ENCODE data around the gene TBC1D22A. TPM values are rescaled to one million over a fixed set of nuclear protein-coding genes. Genes with fewer than 3 reads are reported as not detected.

The TBC1D22A gene
- total RNA-seq, 2 donors from 2014 or later = 21.0 to 27.9 TPM

DNA sequence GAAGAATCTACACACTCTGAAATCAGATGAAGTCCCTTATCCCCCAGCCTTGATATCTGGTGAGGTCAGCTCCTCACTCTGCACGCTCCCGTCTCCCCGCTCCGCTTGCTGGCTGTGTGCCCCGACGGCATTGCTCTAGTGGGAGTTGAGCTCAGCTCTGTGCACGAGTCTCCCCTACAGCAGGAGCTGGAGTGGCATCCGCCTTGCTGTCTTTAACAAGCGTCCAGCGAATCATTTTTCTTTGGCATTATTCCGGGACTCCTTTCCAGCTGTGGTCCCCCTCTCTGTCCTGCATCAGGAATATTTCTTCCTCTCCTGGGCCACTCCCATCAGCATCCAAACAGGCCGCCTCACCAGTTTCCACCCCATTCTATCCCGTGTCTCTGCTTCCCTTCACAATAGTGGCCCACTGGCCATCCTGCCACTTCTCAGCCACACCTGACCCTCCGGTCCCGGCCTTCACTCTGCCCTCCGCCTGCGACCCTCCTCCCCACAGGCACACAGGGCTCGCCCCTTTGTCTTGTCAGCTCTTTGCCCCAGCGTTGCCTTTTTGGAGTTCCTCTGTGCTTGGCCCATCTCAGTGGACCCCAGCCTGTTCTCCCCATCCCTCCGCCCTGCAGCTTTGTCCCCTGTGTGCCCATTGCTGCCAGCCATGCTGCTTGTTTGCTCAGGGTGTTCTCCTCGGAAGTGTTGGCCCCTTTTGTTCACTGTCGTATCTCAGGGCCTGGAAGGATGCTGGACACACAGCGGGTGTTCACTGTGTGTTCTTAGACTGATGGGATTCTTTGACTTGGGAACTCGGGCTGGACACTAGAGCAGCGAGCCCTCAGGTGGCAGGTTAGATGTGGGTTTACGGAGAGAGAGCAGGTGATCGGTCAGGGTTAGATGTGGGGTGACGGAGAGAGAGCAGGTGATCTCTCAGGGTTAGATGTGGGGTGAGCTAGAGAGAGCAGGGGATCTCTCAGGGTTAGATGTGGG is 441.8 kb downstream of the TBC1D22A start:
- H3K27me3 Mint-ChIP-seq (ENCODE audit: insufficient read depth) = no peaks in the 10 kb centered on the region
- H3K4me1 Mint-ChIP-seq = no peaks in the 10 kb centered on the region
- TF ChIP-seq, protein P1, sequence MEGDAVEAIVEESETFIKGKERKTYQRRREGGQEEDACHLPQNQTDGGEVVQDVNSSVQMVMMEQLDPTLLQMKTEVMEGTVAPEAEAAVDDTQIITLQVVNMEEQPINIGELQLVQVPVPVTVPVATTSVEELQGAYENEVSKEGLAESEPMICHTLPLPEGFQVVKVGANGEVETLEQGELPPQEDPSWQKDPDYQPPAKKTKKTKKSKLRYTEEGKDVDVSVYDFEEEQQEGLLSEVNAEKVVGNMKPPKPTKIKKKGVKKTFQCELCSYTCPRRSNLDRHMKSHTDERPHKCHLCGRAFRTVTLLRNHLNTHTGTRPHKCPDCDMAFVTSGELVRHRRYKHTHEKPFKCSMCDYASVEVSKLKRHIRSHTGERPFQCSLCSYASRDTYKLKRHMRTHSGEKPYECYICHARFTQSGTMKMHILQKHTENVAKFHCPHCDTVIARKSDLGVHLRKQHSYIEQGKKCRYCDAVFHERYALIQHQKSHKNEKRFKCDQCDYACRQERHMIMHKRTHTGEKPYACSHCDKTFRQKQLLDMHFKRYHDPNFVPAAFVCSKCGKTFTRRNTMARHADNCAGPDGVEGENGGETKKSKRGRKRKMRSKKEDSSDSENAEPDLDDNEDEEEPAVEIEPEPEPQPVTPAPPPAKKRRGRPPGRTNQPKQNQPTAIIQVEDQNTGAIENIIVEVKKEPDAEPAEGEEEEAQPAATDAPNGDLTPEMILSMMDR (conservative IDR thresholded peaks at IDR 0.05) = no peak
- Histone ChIP-seq H3K27me3 (ENCODE audit: control insufficient read depth, insufficient read depth, low read length, poor library complexity, severe bottlenecking) (no peaks in the 10 kb centered on the region), H3K9me3 (ENCODE audit: control insufficient read depth, low read length) (peaks cover 20% of the 10 kb centered on the region), H3K27ac (ENCODE audit: low read depth, low read length) (no peak overlapping the region), H3K4me3 (ENCODE audit: low read length) (no peak overlapping the region), H3K9ac (ENCODE audit: extremely low read depth, low read length, poor library complexity, severe bottlenecking) (no peak overlapping the region), H3K36me3 (ENCODE audit: control insufficient read depth, insufficient read depth, low read length) (no peaks in the 10 kb centered on the region), H3K4me1 (ENCODE audit: control insufficient read depth, insufficient read depth, low read length) (no peaks in the 10 kb centered on the region)
- peak; percentile 30 for DNase-seq
- H3K27ac Mint-ChIP-seq = no peak overlapping the region
- H3K36me3 Mint-ChIP-seq (ENCODE audit: low read depth) = no peaks in the 10 kb centered on the region
- WGBS, 2 experiments (ENCODE audit: insufficient coverage in 1 of 2, insufficient read length in 1 of 2) = 75 to 78% methylated on average over 22 to 28 of the region's 28 CpGs
- H3K4me3 Mint-ChIP-seq = no peak overlapping the region
- peaks cover 85% of the 10 kb centered on the region for H3K9me3 Mint-ChIP-seq

DNA sequence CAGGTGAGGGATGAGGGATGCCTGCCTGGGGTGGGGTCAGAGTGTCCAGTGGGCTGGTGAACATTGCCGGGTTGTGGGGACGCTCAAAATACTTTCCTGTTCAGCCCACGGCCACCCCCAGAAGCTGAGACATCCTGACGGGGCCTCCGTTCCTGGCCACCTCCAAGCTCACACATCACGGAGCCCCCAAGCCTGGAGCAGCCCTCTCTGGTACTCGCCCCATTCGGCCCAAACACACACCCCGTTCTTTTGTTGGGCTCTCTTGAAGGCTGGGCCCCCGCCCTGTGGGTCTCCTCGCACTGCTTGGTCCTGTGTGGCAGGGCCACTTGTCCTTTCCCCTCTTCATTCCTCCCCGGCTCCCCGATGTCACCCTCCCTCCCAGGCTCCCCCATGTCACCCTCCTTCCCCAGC is 442.6 kb downstream of the TBC1D22A start:
- Histone ChIP-seq H3K27me3 (ENCODE audit: control insufficient read depth, insufficient read depth, low read length, poor library complexity, severe bottlenecking) (no peaks in the 10 kb centered on the region), H3K4me3 (ENCODE audit: low read length) (no peak overlapping the region), H3K36me3 (ENCODE audit: control insufficient read depth, insufficient read depth, low read length) (no peaks in the 10 kb centered on the region), H3K9me3 (ENCODE audit: control insufficient read depth, low read length) (peaks cover 20% of the 10 kb centered on the region), H3K27ac (ENCODE audit: low read depth, low read length) (no peak overlapping the region), H3K4me1 (ENCODE audit: control insufficient read depth, insufficient read depth, low read length) (no peaks in the 10 kb centered on the region), H3K9ac (ENCODE audit: extremely low read depth, low read length, poor library complexity, severe bottlenecking) (no peak overlapping the region)
- H3K36me3 Mint-ChIP-seq (ENCODE audit: low read depth) = no peaks in the 10 kb centered on the region
- 84 to 90% methylated on average over 6 to 13 of the region's 13 CpGs for WGBS, 2 experiments (ENCODE audit: insufficient coverage in 1 of 2, insufficient read length in 1 of 2)
- H3K27ac Mint-ChIP-seq = no peak overlapping the region
- peak; percentile 10 for DNase-seq
- peaks cover 83% of the 10 kb centered on the region for H3K9me3 Mint-ChIP-seq
- H3K27me3 Mint-ChIP-seq (ENCODE audit: insufficient read depth) = no peaks in the 10 kb centered on the region
- no peak overlapping the region for H3K4me3 Mint-ChIP-seq
- H3K4me1 Mint-ChIP-seq = no peaks in the 10 kb centered on the region
- TF ChIP-seq, protein P1 (conservative IDR thresholded peaks at IDR 0.05) = no peak

DNA sequence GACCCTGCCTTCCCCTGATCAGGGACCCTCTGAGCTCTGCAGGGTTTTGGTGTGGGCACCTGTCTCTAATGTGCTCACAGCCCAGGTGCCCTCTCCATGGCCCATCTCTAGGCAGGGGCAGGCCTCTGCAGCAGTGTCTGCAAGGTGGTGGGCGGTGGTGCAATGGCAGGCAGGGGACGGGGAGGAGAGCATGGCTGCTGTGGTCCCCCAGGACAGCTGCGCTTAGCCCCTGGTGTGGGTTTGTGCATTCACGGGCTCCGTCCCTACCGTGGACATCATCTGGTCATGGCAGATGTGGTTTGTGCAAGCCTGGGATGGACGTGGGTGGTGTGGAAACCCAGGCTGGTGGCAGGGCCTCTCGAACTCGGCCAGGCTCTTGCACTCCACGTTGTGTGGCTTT is 443.1 kb downstream of the TBC1D22A start:
- Mint-ChIP-seq H3K4me1 (no peaks in the 10 kb centered on the region), H3K4me3 (no peak overlapping the region), H3K27me3 (ENCODE audit: insufficient read depth) (no peaks in the 10 kb centered on the region), H3K9me3 (peaks cover 83% of the 10 kb centered on the region), H3K27ac (no peak overlapping the region), H3K36me3 (ENCODE audit: low read depth) (no peaks in the 10 kb centered on the region)
- Histone ChIP-seq H3K27ac (ENCODE audit: low read depth, low read length) (no peak overlapping the region), H3K4me1 (ENCODE audit: control insufficient read depth, insufficient read depth, low read length) (no peaks in the 10 kb centered on the region), H3K4me3 (ENCODE audit: low read length) (no peak overlapping the region), H3K9me3 (ENCODE audit: control insufficient read depth, low read length) (peaks cover 20% of the 10 kb centered on the region), H3K36me3 (ENCODE audit: control insufficient read depth, insufficient read depth, low read length) (no peaks in the 10 kb centered on the region), H3K27me3 (ENCODE audit: control insufficient read depth, insufficient read depth, low read length, poor library complexity, severe bottlenecking) (no peaks in the 10 kb centered on the region), H3K9ac (ENCODE audit: extremely low read depth, low read length, poor library complexity, severe bottlenecking) (no peak overlapping the region)
- WGBS, 2 experiments (ENCODE audit: insufficient coverage in 1 of 2, insufficient read length in 1 of 2) = 87 to 91% methylated on average over 6 to 10 of the region's 10 CpGs
- TF ChIP-seq, protein P1 (conservative IDR thresholded peaks at IDR 0.05) = no peak
- peak; percentile 20 for DNase-seq

Data from endodermal cell (in vitro differentiated cells).